GM21360 (cell line): Measurements from ENCODE around the gene TMEM100.

Experiments used
- ATAC-seq: cut with Tn5 transposase; IDR thresholded peaks from one replicate; pipeline ENCODE4 v1.9.1; 2021; ENCODE audit warnings: mild to moderate bottlenecking, moderate library complexity; ENCODE audit not compliant: unreplicated experiment

TMEM100 gene, protein sequence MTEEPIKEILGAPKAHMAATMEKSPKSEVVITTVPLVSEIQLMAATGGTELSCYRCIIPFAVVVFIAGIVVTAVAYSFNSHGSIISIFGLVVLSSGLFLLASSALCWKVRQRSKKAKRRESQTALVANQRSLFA

DNA sequence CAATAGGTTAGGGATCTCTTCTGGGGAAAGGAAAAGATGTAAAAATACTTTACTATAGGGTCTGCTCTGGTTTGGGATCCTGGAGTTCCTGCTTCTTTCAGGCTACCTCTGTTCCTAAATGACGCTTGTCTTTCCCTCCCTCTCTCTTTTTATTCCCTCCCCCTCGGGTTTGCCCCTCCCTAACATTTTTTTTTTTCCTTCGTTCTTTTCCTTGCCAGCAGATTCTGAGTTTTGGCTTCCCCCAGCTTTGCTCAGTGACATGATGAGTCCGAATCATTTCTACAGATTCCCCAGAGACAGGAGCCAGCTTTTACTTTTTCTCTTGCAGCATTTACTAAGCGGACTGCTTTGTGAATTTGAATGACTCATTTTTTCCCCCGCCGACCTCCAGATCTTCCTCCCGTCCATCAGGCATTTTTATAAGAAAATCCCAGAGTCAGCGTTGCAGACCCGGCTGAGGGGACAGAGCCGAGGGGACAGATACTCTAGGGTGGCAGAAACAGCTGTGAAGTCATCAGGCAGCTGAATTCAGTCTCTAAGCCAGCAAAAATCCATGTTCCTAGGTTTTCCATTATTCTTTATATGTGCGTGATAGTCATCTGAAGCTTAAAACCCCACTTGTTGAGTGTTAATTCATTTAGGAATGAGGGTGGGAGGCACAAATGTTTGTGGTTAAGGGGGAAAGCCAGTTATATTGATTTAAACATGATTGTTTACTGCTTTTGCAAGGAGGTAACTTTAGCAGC lies at the start of gene TMEM100:
Gene TMEM100, minus strand, starts transcription at position 123 of the 746 bp plus-strand sequence. CDS start 1,794 bp downstream, outside the sequence.
- no peak for ATAC-seq

- ATAC-seq: no peak
Measured at GRCh38 chr17:55772086-55772485, 49.4 kb upstream of the TMEM100 start.

DNA sequence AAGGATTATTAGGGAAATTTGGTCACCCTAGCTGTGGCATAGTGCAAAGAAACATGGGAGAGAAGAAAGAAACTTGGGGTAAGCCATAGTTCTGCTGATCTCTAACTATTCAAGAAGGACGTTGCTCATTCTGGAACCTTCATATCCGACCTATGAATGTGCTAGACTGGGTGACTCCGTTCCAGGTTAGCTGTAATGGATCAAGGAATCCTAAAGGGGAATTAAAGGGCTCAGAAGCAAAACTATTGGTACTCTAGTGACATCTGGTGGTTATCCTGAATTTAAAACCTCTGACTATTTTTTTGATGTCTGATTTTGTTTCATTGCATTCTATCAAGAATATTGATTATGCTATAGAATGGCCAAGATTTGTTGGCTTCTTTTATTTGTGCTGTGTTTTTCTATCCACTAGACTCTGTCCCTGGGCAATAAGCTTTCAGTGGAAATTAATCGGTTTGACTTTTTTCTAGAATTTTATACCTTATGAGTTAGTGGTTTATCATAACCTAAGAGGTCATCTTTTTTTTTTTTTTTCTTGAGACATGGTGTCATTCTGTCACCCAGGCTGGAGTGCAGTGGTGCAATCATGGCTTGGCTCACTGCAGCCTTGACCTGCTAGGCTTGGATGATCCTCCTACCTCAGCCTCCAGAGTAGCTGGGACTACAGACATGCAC lies 47.7 kb upstream of the TMEM100 start:
- ATAC-seq: no peak

- ATAC-seq: no peak
Measured at GRCh38 chr17:55769625-55770000, 46.9 kb upstream of the TMEM100 start.

- ATAC-seq: no peak
Measured at GRCh38 chr17:55768936-55769624, 46.4 kb upstream of the TMEM100 start.

GRCh38 chr17:55765472-55765871 lies 42.8 kb upstream of the TMEM100 start:
- ATAC-seq: no peak

GRCh38 chr17:55764610-55765009 lies 41.9 kb upstream of the TMEM100 start:
- no peak for ATAC-seq

DNA sequence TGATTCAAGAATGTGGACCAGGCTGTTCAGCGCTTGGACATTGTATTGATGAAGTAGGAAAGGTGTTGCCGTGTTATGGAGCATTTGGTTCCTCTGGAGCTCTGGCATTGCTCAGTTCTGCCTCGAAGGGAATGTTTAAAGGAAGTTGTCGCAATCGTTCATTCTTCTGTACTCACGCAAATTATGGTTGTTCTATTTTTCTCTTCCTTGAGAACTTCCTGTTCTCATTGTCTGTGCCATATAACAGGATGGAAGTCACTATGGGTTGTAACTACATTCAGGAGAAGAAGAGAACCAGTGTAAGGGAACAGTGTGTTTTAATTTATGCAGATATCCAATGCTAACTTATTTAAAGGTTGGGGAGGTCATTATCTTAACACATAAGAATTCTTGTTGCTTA lies 41.2 kb upstream of the TMEM100 start:
- no peak for ATAC-seq

DNA sequence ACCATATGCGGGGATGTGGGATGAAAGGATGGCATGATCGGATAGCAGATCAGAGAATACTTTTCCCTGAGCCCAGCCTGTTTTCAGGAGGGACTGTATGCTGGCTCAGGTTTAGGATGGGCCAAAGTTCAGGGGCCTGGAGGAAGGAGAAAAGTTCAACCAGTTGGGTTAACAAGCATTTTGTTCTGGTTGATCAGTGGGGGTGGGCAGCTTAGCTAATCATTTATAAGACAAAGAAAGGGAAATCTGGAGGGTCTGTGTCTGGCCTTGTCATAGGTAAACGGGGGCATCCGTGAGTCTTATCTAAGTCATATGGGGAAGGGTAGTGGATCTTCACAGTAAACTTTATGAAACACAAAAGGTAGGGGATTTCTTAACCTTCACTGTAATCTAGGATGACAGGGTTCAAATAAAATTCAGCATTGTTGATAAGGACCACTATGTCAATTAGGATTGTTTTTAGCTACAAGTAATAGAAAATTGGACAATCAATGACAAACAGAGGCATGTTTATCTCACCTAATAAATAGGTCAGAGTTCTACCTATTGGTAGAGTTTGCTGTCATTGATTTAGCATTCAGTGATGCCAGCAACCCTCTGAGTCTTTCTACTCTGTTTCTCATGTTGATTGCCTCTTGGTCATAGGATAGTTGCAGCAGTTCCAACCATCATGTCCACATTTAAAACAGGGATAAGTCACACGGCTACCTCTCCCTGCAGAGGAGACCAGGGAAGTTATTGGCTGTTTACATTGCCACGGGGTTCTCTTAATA lies 39.6 kb upstream of the TMEM100 start:
- no peak for ATAC-seq

- no peak for ATAC-seq
Measured at GRCh38 chr17:55760643-55761355, 38.1 kb upstream of the TMEM100 start.

DNA sequence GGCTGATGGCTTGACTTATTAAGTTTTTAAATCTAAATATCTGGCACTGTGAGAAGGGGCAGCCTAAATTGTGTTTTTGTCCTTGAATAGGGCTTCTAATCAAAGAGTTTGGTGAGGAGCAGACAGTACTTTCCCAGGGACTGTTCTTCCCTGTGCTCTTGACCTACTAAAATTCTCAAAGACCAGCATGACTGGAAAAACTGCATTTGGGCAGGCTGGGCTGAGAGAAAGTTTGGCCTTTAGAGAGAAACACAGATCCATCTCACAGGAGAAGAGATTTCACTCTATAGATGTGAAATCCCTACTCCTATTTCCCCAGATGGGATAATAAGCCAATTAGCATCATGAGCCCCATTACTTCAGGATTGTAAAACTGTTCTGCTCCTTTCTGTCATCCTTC lies 35.5 kb upstream of the TMEM100 start:
- ATAC-seq: no peak

DNA sequence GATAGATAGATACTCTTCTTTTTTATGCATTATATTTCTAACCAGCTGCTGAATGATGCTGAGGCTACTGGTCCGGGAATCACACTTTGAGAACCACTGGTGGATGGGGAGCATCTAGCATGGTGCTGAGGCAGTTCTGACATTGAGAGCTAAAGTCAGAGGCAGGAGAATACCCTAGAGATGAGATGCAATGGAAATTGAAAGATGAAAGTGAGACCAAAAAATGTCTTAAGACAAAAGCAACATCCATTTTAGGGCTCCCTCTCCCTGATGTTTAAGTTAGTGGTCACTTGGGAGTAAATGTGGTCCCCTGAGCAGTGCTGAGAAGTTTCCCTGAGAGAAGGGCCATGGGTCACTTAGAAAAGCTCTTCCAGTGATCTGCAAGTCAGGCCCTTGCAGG lies 35.0 kb upstream of the TMEM100 start:
- peak; percentile 59 for ATAC-seq

GRCh38 chr17:55756689-55757088 lies 34.0 kb upstream of the TMEM100 start:
- ATAC-seq: no peak

DNA sequence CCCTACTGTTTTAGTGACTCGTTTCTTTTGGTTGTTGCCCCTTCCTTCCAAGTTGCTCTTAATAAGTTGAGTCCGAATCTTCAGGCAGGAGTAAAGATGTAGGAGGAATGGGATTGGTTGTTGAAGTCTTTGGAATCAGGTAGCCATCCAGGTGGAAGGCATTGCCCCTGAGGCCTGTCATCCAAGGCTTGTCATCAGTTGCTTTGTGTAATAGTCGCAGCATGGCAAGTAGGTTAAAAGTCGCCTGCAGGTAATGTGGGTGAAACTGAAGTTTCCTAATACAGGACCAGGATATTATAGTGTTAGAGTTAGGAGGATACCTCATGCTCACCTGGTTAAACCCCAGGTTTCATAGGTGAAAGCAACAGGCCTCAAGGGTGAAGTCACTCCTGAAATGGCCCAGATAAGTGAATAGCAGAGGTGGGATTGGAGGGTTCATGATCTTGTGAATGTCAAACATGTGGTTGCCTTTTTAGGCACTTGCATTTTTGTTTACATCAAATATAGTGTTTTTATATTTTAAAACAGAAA lies 29.1 kb upstream of the TMEM100 start:
- no peak for ATAC-seq

- peak; percentile 99 for ATAC-seq
Measured at GRCh38 chr17:55750750-55751657, 28.3 kb upstream of the TMEM100 start, which contains the start of gene PCTP. Gene PCTP (plus strand): TSS chr17:55751051. CDS start chr17:55751104, 53 bp downstream.

DNA sequence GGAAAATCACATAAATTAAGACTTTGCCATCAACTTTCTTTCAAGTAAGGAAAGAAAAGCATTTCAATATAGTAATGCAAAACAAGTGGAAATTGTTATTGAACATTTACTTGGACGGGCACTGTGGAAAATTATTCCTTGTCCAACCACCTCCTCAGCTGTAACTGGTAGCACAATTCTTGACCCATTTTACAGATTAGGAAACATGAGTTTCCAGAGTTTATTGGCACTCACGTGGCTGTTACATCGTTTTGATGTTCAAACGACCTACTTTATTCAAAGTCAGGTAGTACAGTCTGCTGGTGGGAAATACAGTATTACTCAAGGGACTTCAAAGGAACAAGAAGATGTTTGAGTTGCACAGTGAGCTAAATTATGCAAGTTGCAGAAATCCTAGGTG lies 27.3 kb upstream of the TMEM100 start:
- no peak for ATAC-seq

DNA sequence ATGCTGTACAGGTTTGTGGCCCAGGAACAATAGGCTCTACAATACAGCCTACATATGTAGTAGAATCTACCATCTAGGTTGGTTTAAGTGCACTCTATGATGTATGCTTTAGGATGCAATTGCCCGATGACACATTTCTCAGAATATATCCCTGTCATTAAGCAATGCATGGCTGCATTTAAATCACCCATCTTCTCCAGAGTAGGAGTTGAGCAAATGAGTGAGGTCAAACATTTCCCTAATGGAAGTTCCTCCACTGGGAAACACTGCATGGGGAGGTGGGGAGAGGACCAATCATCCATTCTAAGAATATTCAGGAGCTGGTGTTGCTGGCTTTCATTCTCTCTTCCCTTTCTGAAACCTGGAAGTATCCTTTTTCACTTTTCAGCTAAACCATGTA lies 26.2 kb upstream of the TMEM100 start:
- no peak for ATAC-seq

DNA sequence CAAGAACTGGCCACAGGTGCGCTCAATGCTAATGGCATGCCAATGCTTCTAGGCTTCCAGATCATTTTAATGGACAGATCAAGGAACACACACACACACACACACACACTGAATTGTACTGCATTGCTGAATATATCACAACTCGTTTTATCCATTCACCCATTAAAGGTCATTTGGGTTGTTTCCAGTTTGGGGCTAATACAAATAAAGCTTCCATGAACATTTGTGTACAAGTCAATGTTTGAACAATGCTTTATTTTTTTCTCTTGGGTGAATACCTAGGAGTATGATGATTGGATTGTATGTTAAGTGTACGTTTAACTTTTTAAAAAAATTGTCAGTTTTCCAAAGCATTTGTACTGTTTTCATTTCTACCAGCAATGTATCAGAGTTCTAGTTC lies 24.5 kb upstream of the TMEM100 start:
- no peak for ATAC-seq

DNA sequence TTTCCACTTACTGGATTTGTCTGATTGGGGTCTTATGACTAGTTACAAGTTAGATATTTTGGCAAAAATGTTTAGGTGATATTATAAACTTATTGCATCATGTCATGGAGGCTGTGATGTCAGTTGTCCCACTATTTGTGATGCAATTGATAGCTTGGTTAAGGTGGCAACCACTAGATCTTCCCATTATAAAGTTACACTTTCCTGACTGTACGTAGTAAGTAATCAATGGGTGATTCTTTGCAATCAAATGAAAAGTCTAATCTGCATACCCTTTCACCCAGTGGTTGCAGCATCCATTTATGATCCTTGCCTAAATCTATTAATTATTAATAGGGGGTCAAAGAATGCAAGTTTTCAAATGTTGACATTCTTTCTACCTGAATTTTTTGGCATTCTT lies 23.8 kb upstream of the TMEM100 start:
- ATAC-seq: no peak
